H1 (cell line): Measurements from ENCODE around the gene ADPRHL1.

Source experiments
- EZH2 ChIP-seq: fragments of 200-600 bp; sonication (generic); IDR thresholded peaks from 2 replicates; pipeline ENCODE4 v1.7.1; 2012; ENCODE audit warnings: low read depth, mild to moderate bottlenecking, moderate library complexity, low read length, inconsistent platforms; ENCODE audit not compliant: severe bottlenecking
- FOSL1 ChIP-seq: IDR thresholded peaks from 2 replicates; pipeline ENCODE4 v1.6.1; 2011; ENCODE audit warnings: mild to moderate bottlenecking, low read depth, low read length, moderate library complexity; ENCODE audit not compliant: insufficient read depth
- HDAC2 ChIP-seq, 2 experiments: fragments of 300-600 bp in 1 of 2; sonication (generic) in 1 of 2; IDR thresholded peaks; 2 replicates each; pipeline ENCODE4 v1.6.1; 2011 to 2012; ENCODE audit warnings: low read depth in 2 of 2, low read length in 2 of 2, mild to moderate bottlenecking in 2 of 2, moderate library complexity in 2 of 2, borderline replicate concordance in 1 of 2, inconsistent platforms in 1 of 2
- JUN ChIP-seq: IDR thresholded peaks from 2 replicates; pipeline ENCODE4 v1.6.1; 2011; ENCODE audit warnings: low read depth, mild to moderate bottlenecking, improper control_type of control experiment, low read length
- MAFK ChIP-seq: IDR thresholded peaks from 2 replicates; pipeline ENCODE4 v1.6.1; 2012; ENCODE audit warnings: low read depth, mild to moderate bottlenecking, improper control_type of control experiment, low read length
- NRF1 ChIP-seq: IDR thresholded peaks from 2 replicates; pipeline ENCODE4 v1.6.1; 2011; ENCODE audit warnings: mild to moderate bottlenecking, low read depth, low read length, improper control_type of control experiment
- PHF8 ChIP-seq: fragments of 200-600 bp; sonication (generic); conservative IDR thresholded peaks from 2 replicates; pipeline ENCODE4 v1.7.1; 2012; ENCODE audit warnings: low read depth, mild to moderate bottlenecking, inconsistent platforms, low read length, moderate library complexity
- POLR2A ChIP-seq, 2 experiments: IDR thresholded peaks; 1 replicate in 1 of 2; 2 replicates in 1 of 2; pipeline ENCODE4 v1.6.1; 2011; ENCODE audit warnings: low read depth in 2 of 2, low read length in 2 of 2, mild to moderate bottlenecking in 2 of 2; ENCODE audit errors: control extremely low read depth in 1 of 2
- POLR2AphosphoS5 ChIP-seq: IDR thresholded peaks from 2 replicates; pipeline ENCODE4 v1.6.1; 2011; ENCODE audit warnings: low read depth, low read length
- RAD21 ChIP-seq, 2 experiments: IDR thresholded peaks in 1 of 2; conservative IDR thresholded peaks in 1 of 2; 2 replicates each; pipeline ENCODE4 v1.6.1; 2011; ENCODE audit warnings: low read depth in 2 of 2, low read length in 2 of 2, improper control_type of control experiment in 1 of 2, inconsistent platforms in 1 of 2, mild to moderate bottlenecking in 1 of 2, moderate library complexity in 1 of 2
- SP1 ChIP-seq: IDR thresholded peaks from 2 replicates; pipeline ENCODE4 v1.6.1; 2011; ENCODE audit warnings: low read depth, low read length
- TAF1 ChIP-seq: IDR thresholded peaks from 2 replicates; pipeline ENCODE4 v1.6.1; 2011; ENCODE audit warnings: mild to moderate bottlenecking, low read depth, low read length
- TEAD4 ChIP-seq: IDR thresholded peaks from 2 replicates; pipeline ENCODE4 v1.6.1; 2012; ENCODE audit warnings: low read depth, low read length, inconsistent platforms, mixed read lengths
- TF ChIP-seq, protein P1 (sequence below), 3 experiments: IDR thresholded peaks; 1 replicate in 2 of 3; 2 replicates in 1 of 3; pipeline versions ENCODE4 v1.5.1 to v1.6.1; 2011; ENCODE audit warnings: low read length in 3 of 3, mild to moderate bottlenecking in 3 of 3, inconsistent platforms in 2 of 3, low read depth in 1 of 3, moderate library complexity in 1 of 3; ENCODE audit not compliant: insufficient read depth in 1 of 3; ENCODE audit errors: control extremely low read depth in 1 of 3

DNA sequence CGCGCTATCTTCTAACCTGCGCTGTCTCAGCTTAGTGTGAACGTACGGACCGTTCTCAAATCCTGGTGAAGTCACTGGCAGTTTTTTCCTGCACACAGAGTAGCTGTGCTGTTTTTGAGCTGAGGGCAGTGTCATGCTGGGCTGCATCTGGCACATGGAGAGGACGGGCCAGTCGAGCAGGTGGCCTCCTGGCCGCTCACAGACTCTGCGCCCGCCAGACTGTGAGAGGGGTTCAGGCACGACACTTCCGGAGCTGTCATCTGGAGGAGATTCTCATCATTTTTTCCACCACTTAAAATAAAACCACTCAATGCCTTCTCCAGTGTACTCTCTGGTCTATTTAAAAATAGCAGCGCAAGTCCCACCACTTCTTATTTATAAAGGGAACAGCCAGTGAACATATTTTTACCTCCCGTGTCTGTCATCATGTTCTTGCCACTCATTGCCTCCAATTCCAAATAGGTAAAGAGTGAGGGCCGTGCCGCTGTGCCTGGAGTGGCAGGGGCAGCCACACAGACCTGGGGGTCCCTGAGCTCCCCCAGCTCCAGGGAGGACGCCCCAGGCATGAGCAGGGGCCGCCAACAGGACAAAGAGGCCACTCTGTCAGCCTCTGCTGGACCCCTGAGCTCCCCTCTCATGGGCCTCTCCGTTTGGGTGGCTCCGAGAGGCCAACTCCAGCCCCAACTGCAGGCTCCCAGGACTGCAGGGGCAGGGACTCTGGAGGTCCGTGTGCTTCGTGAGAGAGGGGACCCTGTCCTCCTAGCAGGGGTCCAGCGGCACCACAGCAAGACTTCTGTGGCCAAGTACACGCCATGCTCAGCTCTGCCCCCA, 52.5 kb downstream of the ADPRHL1 start:
- TF ChIP-seq, protein P1, sequence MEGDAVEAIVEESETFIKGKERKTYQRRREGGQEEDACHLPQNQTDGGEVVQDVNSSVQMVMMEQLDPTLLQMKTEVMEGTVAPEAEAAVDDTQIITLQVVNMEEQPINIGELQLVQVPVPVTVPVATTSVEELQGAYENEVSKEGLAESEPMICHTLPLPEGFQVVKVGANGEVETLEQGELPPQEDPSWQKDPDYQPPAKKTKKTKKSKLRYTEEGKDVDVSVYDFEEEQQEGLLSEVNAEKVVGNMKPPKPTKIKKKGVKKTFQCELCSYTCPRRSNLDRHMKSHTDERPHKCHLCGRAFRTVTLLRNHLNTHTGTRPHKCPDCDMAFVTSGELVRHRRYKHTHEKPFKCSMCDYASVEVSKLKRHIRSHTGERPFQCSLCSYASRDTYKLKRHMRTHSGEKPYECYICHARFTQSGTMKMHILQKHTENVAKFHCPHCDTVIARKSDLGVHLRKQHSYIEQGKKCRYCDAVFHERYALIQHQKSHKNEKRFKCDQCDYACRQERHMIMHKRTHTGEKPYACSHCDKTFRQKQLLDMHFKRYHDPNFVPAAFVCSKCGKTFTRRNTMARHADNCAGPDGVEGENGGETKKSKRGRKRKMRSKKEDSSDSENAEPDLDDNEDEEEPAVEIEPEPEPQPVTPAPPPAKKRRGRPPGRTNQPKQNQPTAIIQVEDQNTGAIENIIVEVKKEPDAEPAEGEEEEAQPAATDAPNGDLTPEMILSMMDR (IDR thresholded peaks at IDR 0.05; ENCODE audit: control extremely low read depth in 1 of 3, insufficient read depth in 1 of 3, low read depth in 1 of 3, low read length in 3 of 3), result no peak
- no peak for TF ChIP-seq MAFK
- TF ChIP-seq PHF8, result no peak
- no peak for TF ChIP-seq TEAD4
- TF ChIP-seq FOSL1, result no peak
- TF ChIP-seq JUN, result no peak
- TF ChIP-seq TAF1, result no peak
- TF ChIP-seq POLR2AphosphoS5, result no peak
- TF ChIP-seq SP1, result no peak
- TF ChIP-seq NRF1, result no peak
- TF ChIP-seq HDAC2 (IDR thresholded peaks at IDR 0.05; ENCODE audit: borderline replicate concordance in 1 of 2, low read depth in 2 of 2, low read length in 2 of 2), result no peak
- no peak for TF ChIP-seq POLR2A (IDR thresholded peaks at IDR 0.05; ENCODE audit: control extremely low read depth in 1 of 2, low read depth in 2 of 2, low read length in 2 of 2)
- TF ChIP-seq EZH2, result no peak
- no peak for TF ChIP-seq RAD21 (IDR thresholded peaks at IDR 0.05 in 1 of 2, conservative IDR thresholded peaks at IDR 0.05 in 1 of 2; ENCODE audit: low read depth in 2 of 2, low read length in 2 of 2)
